K562 treated with DMSO at 1 percent for 4 hours (cell line): ENCODE results near the gene PRAMEF6. TPM values are rescaled to one million over a fixed set of nuclear protein-coding genes. Genes with fewer than 3 reads are reported as not detected.

ENCODE experiments used
- total RNA-seq: library from RNA; unstranded; fragments of 300-600 nt; gene quantifications from 2 replicates; pipeline ENCODE4 v1.2.3, GENCODE V29; 2022; ENCODE audit not compliant: insufficient read depth

Gene PRAMEF6
- total RNA-seq, result not detected in 2 replicates

DNA sequence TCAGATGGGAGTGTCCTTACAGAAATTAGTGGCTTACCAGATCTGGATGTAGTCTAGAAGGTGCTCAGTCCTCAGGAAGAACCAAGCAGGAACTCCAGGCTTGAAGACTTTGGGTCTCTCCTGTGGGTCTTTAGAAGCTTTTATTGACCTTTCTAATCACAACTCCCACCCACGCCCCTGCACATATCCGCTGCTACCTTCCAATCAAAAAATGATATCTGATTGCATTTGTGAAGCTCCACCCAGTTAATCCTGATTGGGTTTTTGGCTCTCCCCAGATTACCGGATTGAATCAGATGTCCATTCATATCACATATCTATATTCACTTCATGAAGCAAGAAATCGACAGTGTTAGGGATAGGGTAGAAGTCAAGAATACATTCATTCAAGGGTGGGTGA is at the start of gene PRAMEF6:
TSS of gene PRAMEF6 (minus strand) at position 101 of the 400 bp plus-strand sequence. CDS start 5,062 bp downstream, outside the sequence.

DNA sequence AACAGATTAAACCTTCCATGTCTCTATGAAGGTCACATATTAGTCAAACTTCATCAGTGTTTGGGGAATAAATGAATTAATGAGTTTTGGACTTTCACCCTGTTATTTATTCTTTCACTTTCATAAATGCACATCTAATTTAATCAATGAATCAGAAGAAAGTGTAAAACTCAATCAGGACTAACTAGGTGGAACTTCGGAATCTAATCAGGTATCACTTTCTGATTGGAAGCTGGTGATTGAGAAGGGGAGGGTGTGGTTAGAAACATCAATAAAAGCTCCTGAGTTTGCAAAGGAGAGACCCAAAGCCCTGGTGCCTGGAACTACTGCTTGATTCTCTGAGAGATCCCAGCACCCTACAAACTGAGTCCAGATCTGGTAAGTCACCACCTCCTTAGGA is 31.1 kb downstream of the PRAMEF6 start, which contains the start of gene PRAMEF7:
TSS of gene PRAMEF7 (plus strand) at position 301 of the 400 bp plus-strand sequence. CDS start 1,083 bp downstream, outside the sequence.

DNA sequence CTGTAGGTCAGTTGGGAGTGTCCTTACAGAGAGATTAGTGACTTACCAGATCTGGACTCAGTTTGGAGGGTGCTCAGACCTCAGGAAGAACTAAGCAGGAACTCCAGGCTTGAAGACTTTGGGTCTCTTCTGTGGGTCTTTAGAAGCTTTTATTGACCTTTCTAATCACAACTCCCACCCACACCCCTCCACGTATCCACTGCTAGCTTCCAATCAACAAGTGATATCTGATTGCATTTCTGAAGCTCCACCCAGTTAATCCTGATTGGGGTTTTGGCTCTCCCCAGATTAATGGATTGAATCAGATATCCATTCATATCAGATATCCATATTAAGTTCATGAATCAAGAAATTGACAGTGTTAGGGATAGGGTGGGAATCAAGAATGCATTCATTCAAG is 49.2 kb downstream of the PRAMEF6 start, which contains the start of gene PRAMEF10:
TSS of gene PRAMEF10 (minus strand) at position 101 of the 400 bp plus-strand sequence. CDS start 2,423 bp downstream, outside the sequence.

Other genes with a start within 250 kb of the PRAMEF6 start
- not detected in 2 replicates for gene AADACL3, start 231.5 kb downstream of the PRAMEF6 start, total RNA-seq
- 0.21 and 0.44 TPM in 2 replicates for gene CFAP107, start 201.4 kb downstream of the PRAMEF6 start, total RNA-seq
- gene PRAMEF12, start 173.8 kb downstream of the PRAMEF6 start, total RNA-seq, result not detected in 2 replicates
- gene PRAMEF1, start 156.2 kb downstream of the PRAMEF6 start, total RNA-seq, result not detected in 2 replicates
- not detected in 2 replicates for gene PRAMEF11, start 116.2 kb downstream of the PRAMEF6 start, total RNA-seq
- not detected in 2 replicates for gene HNRNPCL1, start 98.9 kb downstream of the PRAMEF6 start, total RNA-seq
- gene PRAMEF2, start 90.5 kb downstream of the PRAMEF6 start, total RNA-seq, result not detected in 2 replicates
- not detected in 2 replicates for gene PRAMEF4, start 61.4 kb downstream of the PRAMEF6 start, total RNA-seq
- not detected in 2 replicates for gene PRAMEF10, start 49.3 kb downstream of the PRAMEF6 start, total RNA-seq
- not detected in 2 replicates for gene PRAMEF7, start 31.0 kb downstream of the PRAMEF6 start, total RNA-seq
- not detected in 2 replicates for gene PRAMEF27, start 109.0 kb upstream of the PRAMEF6 start, total RNA-seq
- gene HNRNPCL3, start 113.2 kb upstream of the PRAMEF6 start, total RNA-seq, result not detected in 2 replicates
- not detected in 2 replicates for gene PRAMEF25, start 123.2 kb upstream of the PRAMEF6 start, total RNA-seq
- gene HNRNPCL2, start 169.3 kb upstream of the PRAMEF6 start, total RNA-seq, result not detected in 2 replicates
- not detected in 2 replicates for gene PRAMEF26, start 208.4 kb upstream of the PRAMEF6 start, total RNA-seq
- gene HNRNPCL4, start 218.1 kb upstream of the PRAMEF6 start, total RNA-seq, result not detected in 2 replicates
- gene PRAMEF9, start 224.3 kb upstream of the PRAMEF6 start, total RNA-seq, result not detected in 2 replicates